Stimulated activated CD4-positive, alpha-beta T cell treated with anti-CD3 and anti-CD28 coated beads, Interleukin-15, amount 100 ng/mL, for 48 hours (primary cell): ENCODE results near the gene MBLAC1.
A peak's percentile ranks its signal among the peaks of the same experiment; 100 is the strongest.

Source experiments
- DNase-seq, 2 donors: peaks; one replicate each; pipeline ENCODE4 v3.0.0-alpha.2; 2020; ENCODE audit warnings: low read depth in 2 of 2

The MBLAC1 gene

GRCh38 chr7:100171087-100171681 lies 44.4 kb downstream of the MBLAC1 start:
- no peak for DNase-seq

GRCh38 chr7:100171840-100172239 lies 45.1 kb downstream of the MBLAC1 start:
- DNase-seq: no peak

DNA sequence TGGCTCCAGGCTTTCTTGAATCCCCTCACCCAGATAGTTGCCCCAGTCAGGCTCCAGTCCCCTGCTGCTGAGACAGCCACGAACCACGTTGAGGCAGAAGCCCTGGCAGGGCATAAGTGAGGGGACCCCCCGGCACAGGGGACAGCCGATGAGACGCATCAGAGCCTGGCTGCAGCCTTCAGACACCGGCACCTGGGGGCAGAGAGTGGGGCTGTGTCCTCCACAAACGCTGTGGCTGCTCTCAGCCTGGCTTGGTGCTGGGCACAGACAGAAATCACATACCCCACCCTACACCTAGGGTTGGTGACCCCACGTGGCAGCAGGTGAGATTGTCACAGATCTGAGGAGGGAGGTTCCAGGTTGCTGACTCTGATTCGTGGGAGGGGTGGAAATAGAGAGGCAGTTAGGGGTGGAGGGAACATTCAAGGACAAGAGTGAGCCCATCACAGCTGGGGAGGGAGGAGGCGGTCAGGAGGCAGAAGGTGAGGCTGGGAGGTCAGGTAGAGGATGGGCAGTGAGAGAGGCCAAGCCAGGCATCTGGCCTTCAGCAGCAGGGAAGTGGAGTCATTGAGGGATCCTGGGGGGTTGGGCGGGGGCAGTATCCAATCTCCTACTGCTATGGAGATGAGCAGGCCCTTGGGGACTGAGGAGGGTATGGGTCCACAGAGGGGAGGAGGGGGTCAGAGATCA lies 47.2 kb downstream of the MBLAC1 start:
- no peak for DNase-seq

DNA sequence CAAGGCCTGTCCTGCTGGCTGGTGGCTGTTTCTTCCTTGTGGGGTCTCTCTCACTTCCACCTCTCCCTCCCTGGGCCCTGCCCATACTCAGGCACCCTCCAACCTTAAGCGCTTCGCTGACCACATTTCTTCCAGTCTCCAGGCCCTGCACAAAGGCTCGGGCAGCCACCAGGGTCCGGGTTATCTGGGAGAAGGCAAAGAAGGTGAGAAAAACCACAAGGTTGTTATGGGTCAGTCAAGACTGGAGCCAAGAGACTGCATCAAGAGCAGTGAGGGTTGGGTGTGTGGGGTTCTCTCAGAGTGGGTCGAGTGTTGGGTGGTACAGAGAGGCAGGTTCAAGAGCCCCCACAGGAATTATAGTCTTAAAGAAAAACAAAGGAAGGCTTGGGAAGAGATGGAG lies 47.8 kb downstream of the MBLAC1 start:
- no peak for DNase-seq

DNA sequence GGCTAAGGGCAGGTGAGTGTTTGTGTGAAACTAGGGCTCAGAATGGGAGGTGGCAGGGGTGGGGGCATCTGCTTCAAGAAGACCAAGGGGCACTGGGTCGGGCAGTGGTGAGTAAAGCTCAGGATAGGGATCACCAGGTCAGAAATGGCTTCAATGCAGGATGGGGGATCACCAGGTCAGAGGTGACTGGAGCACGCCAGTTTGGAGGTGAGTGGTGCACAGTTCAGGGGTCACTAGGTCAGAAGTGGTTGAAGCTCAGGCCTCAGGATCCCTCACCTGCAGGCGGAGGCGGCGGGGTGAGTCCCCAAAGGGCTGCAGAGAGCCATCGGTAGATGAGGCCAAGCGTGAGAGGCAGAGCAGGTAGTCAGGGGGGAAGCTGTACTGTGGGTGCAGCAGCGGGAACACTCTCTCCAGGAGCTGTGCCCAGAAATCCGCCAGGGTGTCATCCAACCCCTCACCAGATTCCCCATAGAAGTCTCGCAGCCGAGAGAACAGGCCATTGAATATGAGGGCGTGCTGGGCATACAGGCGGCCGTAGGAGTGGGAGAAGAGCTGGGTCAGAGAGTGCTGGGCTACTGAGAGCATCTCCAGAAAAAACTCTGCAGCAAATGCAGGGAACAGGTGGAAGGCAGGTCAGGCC lies 48.6 kb downstream of the MBLAC1 start:
- DNase-seq: no peak

DNA sequence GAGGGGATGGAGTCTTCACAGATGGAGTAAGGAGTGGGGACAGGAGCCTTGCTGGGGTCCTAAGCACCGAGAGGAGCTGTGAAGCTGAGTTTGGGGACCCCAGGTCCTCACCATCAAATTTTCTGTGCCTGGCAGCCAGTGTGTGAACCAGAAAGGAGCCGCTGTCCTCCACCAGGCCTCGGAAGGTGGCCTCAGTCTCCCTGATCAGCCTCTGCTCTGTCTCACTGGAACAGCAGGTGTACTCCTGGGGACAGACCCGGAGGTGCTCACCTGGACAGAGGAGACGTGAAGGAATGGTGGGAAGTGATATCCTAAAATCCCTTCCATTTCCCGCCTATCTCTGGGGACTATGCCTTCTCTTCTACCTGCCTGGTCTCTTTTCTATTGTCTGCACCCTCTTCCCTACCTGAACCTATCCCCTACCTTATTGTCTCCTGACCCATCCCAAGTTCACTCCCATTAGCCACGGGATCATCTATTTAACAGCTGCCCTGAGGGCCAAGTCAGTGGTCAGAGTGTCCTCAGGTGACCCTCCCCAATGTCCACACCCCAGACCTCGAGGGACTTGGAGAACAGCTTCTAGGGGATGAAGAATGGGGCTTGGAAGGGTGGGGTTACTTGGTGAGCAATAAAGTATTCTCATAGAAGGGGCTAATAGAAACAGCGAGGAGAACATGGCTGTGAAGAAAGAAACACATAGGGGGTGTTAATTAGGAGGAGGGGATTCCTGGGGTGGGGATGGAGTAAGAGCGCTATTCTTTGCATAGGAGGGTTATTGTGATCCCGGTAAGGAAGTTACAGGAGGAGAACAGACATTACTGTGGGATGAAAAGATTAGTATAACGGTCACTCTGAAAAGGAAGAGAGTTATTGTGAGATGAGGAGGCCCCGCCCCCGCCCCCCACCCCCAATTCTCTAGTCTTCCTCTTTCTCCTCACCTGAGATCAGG lies 49.6 kb downstream of the MBLAC1 start:
- DNase-seq: no peak

- DNase-seq: peak; percentile 98
Observed at GRCh38 chr7:100177045-100178001, 50.6 kb downstream of the MBLAC1 start, which contains the start of the genes GPC2 and STAG3. Gene GPC2 (minus strand): TSS chr7:100177381. CDS start chr7:100177199, 182 bp downstream. Gene STAG3 (plus strand): TSS chr7:100177918. CDS start chr7:100180557, 2,639 bp downstream.
